Measurements from ENCODE around the gene CLEC2L.

Gene CLEC2L

GRCh38 chr7:139575338-139575680, 51.8 kb downstream of the CLEC2L start:
- no peak for DNase-seq (ENCODE audit: low read depth)

DNA sequence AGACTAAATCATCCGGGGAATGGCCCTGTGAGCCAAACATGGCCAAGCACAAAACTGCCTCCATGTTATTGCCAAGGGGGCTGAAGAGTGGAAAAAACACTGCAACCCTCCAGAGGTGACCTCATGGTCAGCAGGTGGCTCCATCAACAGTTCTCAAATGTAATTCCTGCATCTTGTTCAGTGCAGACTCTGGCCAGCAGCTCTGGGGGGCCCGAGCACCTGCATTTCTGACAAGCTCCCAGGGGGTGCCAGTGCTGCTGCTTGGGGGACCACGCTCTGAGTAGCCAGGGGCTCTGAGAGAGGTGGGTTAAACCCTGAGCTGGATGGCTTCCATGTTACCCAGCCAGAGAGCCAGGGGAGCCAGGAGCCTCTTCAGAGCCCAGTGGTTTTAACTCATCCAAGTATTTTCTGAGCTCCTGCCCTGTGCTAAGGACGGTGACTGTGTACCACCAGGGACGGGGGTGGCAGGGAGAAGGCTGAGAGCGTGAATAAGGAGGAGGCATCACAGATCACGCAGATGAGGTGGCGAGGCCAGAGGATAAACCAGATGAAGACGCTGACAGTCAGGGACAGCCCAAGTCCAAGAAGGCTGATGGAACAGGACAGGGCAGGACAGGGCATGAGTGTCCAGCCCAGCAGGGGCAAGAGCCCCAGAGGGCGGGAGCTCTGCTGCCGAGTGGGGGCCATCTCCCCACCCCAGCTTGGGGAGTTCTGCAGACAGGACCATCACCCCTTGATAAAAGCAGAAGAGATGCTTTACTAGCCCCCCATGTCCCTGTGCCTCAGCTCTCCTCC, 52.9 kb downstream of the CLEC2L start:
- no peak for DNase-seq (ENCODE audit: low read depth)

DNA sequence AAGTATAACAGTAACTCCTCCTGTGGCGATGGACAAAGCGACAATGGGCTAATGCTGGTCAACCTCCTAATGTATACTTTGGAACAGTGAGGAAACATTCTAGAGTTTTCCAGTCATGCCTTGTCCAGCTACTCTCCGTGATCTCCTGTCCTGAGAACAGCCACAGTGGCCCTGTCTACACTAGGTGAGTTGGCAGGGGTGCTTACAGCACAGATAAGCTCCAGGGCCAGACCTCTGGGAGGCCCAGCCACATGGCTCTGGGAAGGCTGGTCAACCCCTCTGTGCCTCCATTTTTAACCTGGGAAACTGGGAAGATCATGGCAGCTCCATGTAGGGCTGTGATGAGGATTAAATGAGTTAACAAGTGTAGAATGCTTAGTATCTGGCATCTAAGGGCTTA, 57.0 kb downstream of the CLEC2L start:
- no peak for DNase-seq (ENCODE audit: low read depth)

DNA sequence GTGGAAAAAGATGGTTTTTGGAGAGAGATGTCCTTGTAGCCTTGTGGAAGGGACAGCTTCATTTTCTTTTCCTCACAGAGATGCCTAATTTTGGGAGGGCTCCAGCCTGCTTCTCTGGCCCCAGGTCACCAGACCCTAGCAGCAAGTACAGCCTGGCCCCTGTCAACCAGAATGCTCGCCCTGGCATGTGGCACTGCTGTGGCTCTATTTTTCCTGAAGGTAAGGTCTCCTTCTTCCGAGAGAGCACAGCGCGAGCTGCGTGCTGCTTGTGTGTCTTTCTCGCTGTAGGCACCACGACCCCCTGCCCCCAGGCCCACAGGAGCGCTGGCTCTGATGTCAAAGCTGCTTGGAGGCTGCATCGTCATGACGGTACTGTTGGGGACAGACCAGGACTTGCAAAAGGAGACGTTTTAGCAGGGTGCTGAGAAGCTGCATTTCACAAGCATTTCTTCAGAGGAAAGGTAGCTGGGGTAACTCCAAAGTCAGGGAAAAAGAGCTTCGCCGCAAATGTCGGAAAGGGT, 58.7 kb downstream of the CLEC2L start:
- no peak for DNase-seq (ENCODE audit: low read depth)

- no peak for DNase-seq (ENCODE audit: low read depth)
These were observed 59.2 kb downstream of the CLEC2L start for GRCh38 chr7:139582671-139583155.

DNA sequence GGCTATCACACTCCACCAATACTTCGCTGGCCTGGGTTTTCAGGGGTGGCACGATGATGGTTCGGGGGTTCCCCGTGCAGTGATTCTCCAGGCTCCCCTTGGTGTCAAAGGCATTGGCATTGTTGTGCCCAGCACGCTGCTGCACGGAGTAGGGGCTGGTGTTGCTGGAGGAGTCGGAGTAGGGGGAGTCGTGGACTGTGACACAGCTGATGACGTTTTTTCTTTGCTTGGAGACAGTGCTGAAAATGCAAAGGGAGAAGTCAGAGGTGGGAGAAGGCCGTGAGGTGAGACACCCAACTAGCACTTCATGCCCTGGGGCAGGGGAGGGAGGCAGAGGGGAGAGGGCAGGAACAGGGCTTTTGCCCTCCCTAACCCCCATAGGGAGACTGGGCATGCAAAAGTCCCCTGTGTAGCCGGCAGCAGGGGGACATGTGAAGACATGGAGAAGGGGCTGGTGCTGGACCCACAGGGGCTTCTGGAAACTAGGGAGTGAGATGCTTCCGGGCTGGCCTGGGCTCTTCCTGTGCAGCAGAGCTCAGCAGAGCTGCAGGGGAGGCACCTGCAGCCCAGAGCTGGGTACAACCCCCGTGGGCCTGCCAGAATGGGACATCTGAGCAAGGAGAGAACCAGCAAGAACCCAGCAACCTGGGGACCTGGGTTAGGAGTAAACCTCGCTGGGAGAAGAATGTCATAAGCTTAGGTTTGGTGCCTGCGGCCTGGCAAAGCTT, 60.5 kb downstream of the CLEC2L start:
- DNase-seq (ENCODE audit: low read depth) = no peak

DNA sequence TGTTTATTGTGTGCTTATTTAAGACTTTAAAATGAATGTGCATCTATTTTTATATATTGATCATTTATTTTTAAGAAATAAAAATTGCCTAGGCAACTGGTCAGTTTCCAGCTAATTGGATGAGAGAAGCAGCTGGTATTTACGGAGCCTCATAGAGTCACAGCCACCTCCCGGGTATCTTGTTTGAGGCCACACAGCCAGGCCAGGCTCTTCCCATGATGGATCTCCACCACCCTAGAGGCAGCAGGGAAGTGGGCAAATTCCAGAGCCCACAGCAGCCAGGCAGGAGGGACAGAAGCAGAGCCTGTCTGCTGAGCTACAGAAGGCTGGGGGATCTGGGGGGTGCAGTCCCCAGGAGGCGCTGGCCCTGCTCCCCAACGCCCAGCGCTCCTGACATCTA, 61.6 kb downstream of the CLEC2L start:
- DNase-seq (ENCODE audit: low read depth) = no peak

GRCh38 chr7:139586286-139586685, 62.8 kb downstream of the CLEC2L start:
- DNase-seq (ENCODE audit: low read depth) = no peak

- no peak for DNase-seq (ENCODE audit: low read depth)
These were observed 64.0 kb downstream of the CLEC2L start for GRCh38 chr7:139587535-139587934.

DNA sequence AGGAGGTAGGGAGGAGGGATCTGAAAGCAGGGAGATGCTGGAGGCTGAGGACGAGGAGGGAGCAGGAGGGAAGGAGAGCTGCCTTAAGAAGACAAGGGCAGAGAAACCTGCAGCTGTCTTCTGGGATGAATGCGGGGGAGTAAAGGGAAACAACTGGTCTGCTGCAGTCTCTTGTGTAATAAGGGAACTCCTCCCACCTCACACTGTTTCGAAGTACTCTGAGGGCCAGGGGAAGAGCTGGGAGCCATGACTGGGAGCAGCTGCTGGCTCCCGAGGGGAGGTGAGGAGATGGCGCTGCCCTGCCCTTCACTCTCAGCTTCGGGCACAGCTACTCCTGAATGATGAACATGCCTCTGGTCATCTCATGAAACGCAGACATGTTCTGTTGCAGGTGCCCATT, 65.1 kb downstream of the CLEC2L start:
- no peak for DNase-seq (ENCODE audit: low read depth)

- DNase-seq (ENCODE audit: low read depth) = no peak
These were observed 66.0 kb downstream of the CLEC2L start for GRCh38 chr7:139589474-139589873.

DNA sequence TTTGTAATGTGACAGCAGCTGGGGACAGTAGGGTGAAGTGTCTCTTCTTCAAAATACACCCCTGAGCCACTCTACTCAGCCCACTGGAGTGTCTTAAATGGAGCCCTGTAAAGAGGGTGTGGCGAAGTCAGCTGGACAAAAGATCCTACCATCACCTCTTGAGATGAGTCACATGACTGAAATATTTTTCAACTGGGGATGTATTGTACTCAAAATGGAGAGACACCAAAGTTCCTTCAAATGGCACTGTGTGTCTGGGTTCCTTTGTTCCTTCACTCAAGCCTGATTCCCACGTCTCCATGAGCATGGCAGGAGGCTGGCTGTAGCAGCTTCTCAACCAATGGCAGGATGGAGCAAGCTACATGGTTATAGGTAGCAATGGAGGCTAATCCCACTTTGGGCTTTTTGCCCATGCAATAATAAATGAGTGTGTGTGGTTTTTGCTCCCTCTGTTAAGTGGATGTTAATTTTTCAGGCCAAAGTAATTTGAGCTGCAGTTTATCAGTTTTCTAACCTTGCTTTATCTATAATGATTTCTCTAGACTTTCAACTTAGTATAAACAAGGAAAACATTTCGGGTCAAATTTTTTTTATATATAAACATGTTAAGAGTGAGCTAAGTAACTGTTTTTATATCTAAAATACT, 68.2 kb downstream of the CLEC2L start:
- DNase-seq (ENCODE audit: low read depth) = no peak

DNA sequence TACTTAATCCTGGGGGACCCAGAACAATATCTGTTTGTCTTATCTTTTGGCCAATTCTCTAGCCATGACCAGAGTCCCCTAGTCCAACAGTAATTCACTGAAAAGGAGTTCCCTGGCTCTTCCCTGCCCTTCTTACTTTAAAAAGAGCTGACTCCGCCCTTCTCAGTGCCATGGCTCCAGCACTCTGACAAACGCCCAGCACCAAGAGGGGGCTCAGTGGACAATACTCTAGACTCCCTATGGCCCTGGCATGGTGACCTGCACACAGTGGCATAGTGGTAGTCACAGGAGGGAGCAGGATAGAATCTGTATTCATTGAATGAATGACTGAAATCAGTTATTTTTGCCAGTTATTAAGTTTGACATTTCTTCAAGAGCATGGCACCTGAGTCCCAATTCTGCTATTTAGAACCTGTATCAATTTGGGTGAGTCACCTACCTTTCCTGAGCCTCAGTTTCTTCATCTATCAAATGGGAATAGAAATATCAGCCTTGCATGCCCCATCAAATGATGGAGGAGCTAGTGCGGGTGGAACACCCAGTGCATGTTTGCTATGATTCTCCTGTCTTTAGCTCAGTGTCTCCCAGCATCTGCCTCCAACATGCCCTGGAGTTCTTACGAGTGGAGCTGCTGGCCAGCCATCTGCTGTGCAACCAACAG, 69.4 kb downstream of the CLEC2L start:
- DNase-seq (ENCODE audit: low read depth) = no peak

DNA sequence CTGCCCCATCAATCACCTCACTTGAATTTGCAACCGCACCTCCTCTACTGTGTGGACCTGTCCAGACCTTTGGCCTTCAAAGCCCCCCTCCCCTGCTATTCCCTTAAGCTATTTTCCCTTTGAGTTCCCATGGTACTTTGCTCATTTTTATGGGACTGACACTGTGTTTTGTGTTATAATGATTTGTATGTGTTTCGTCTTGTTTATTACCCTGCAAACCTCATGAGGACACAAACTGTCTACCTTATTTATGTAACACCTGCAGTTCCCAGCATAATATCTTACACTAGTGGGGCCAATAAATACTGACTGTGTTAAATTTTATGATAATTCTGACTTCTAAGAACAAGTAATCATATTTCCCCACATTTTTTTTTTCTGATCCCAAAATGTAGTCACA, 70.6 kb downstream of the CLEC2L start:
- DNase-seq (ENCODE audit: low read depth) = no peak

Data from stimulated activated CD8-positive, alpha-beta memory T cell treated with anti-CD3 and anti-CD28 coated beads, Interleukin-15, amount 100 ng/mL, for 1 hour (primary cell).